HG02884 (cell line): Measurements from ENCODE around the gene AMDHD1.
"Not testable (repeated sequence)": the region's sequence is repeated elsewhere in the genome, so short reads cannot be mapped to it uniquely, and the experiment has no call there.

ENCODE experiments used
- ATAC-seq: cut with Tn5 transposase; IDR thresholded peaks from one replicate; pipeline ENCODE4 v1.9.1; 2021; ENCODE audit warnings: mild to moderate bottlenecking, moderate library complexity; ENCODE audit not compliant: unreplicated experiment

AMDHD1 gene

GRCh38 chr12:95962222-95962621, 19.1 kb downstream of the AMDHD1 start:
- no peak for ATAC-seq

GRCh38 chr12:95963096-95963495, 20.0 kb downstream of the AMDHD1 start:
- ATAC-seq = no peak

GRCh38 chr12:95966287-95966870, 23.2 kb downstream of the AMDHD1 start:
- ATAC-seq = no peak

GRCh38 chr12:95967301-95967700, 24.2 kb downstream of the AMDHD1 start:
- ATAC-seq = no peak

GRCh38 chr12:95969116-95969515, 26.0 kb downstream of the AMDHD1 start:
- not testable (repeated sequence) for ATAC-seq

- ATAC-seq = no peak
Observed at GRCh38 chr12:95970905-95971304, 27.8 kb downstream of the AMDHD1 start.

GRCh38 chr12:95972832-95973456, 29.8 kb downstream of the AMDHD1 start:
- no peak for ATAC-seq

GRCh38 chr12:95974358-95974757, 31.2 kb downstream of the AMDHD1 start:
- ATAC-seq = no peak

GRCh38 chr12:95975491-95975890, 32.4 kb downstream of the AMDHD1 start:
- no peak for ATAC-seq

- no peak for ATAC-seq
Observed at GRCh38 chr12:95976416-95976832, 33.3 kb downstream of the AMDHD1 start.

GRCh38 chr12:95977764-95978305, 34.7 kb downstream of the AMDHD1 start:
- no peak for ATAC-seq

GRCh38 chr12:95978351-95978750, 35.2 kb downstream of the AMDHD1 start:
- no peak for ATAC-seq

- ATAC-seq = no peak
Observed at GRCh38 chr12:95978774-95979173, 35.6 kb downstream of the AMDHD1 start.

- no peak for ATAC-seq
Observed at GRCh38 chr12:95980437-95980836, 37.3 kb downstream of the AMDHD1 start.

GRCh38 chr12:95982602-95983001, 39.5 kb downstream of the AMDHD1 start:
- ATAC-seq = no peak

GRCh38 chr12:95984682-95985081, 41.6 kb downstream of the AMDHD1 start:
- ATAC-seq = no peak

GRCh38 chr12:95986635-95987570, 43.8 kb downstream of the AMDHD1 start:
- ATAC-seq = no peak

GRCh38 chr12:95988506-95989275, 45.6 kb downstream of the AMDHD1 start:
- no peak for ATAC-seq

GRCh38 chr12:95989504-95990123, 46.5 kb downstream of the AMDHD1 start:
- ATAC-seq = no peak

- no peak for ATAC-seq
Observed at GRCh38 chr12:95990136-95990535, 47.0 kb downstream of the AMDHD1 start.
